ENCODE measurements around the gene PCP4L1.

The PCP4L1 gene

DNA sequence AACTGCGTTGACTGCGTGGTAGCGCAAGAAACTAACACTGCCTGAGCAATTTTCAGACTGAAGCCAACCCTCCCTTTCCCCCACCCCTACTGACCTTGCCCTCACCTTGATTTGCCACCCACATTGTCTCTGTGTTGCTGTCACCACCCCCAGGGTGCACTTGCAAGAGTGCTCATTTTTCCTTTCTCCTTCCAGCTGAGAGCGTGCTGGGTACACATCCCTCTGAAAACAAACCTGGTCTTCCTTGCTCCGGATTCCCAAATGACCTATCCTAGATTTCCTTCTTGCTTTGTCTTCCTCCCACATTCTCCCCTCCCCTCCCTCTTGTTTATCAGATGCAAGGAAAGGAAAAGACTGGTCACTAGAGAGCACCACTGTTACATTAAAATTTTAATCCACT is 27.0 kb downstream of the PCP4L1 start:
- TF ChIP-seq GATA2 (IDR thresholded peaks at IDR 0.05; ENCODE audit: low read depth, low read length): no peak
- no peak for TF ChIP-seq GATA3 (IDR thresholded peaks at IDR 0.05; ENCODE audit: low read depth, low read length)

DNA sequence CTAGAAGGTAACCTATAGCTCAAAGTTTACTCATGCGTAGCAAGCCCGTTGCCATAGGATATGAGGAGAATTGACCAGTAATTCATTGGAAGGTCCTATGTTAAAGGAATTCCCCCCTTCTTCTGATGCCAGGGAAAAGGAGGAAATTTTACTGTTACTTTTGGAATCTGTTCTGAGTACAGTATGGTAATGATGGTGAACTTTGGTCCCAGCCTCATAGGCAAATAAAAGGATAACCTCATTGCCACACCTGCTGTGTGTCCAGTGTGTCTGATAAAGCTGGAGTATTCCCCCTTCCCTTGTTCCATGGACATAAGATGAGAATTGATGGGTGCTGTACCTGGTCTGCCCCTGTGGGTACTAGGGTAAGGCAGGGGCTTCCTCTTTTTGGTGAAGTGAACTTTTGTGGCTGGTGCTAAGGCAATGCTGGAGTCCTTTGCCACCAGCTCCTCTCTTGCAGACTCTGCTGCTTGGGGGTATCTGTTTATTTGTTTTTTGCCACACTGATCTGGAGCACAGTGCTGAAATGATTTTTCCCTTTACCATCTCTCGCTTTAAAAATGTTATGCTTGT is 29.0 kb downstream of the PCP4L1 start:
- TF ChIP-seq GATA2 (IDR thresholded peaks at IDR 0.05; ENCODE audit: low read depth, low read length) (no peak), GATA3 (IDR thresholded peaks at IDR 0.05; ENCODE audit: low read depth, low read length) (no peak)

DNA sequence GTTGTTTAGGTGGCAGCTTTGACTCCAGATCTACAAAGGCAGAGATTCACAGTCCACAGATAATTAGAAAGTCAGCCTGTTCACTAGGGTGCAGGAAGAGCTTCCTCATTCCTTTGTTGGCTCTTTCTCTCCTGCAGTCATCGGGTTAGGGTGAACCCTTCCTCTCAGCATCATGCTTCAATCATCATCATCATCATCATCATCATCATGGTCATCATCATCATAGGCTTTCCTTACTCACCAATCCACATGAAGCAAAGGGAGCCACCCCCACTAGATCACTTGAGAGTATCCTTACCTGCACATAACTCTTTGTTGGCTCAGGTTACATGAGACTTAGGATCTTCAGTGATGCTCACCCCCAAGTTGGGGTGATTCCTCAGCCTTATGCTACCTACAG is 32.2 kb downstream of the PCP4L1 start:
- no peak for TF ChIP-seq GATA2 (IDR thresholded peaks at IDR 0.05; ENCODE audit: low read depth, low read length)
- no peak for TF ChIP-seq GATA3 (IDR thresholded peaks at IDR 0.05; ENCODE audit: low read depth, low read length)

DNA sequence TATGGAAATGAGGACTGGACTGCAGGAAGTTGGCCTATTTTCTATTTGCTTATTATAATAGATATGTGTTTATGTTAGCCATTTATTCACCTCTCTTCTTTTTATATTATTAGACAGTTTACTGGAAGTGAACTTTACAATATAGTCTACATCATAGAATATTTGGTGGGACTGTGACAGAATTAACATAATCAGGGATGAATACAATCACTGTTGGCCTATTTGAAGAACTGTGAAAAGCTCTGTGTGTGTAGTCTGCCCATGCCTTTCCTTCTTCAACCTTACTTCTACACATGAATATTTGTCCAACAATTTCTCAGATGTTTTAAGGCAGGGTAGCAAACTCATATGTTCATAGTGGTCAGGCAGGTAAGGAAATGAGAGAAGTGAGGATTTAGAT is 38.9 kb downstream of the PCP4L1 start:
- TF ChIP-seq GATA3 (IDR thresholded peaks at IDR 0.05; ENCODE audit: low read depth, low read length): no peak

DNA sequence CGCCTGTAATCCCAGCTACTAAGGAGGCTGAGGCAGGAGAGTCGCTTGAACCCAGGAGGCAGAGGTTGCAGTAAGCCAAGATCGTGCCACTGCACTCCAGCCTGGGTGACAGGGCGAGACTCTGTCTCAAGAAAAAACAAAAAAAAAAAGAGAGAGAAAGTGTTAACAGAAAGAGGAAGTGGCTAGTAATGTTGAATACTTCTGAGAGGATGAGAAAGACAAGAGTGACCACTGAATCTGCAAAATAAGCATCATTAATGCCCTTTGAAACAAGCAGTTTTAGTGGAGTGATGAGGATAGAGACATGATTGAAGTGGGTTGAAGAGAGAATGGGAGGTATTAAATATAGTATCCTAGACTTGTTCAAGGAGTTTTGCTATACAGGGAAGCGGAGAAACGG is 39.6 kb downstream of the PCP4L1 start:
- TF ChIP-seq GATA3 (IDR thresholded peaks at IDR 0.05; ENCODE audit: low read depth, low read length) (no peak), GATA2 (IDR thresholded peaks at IDR 0.05; ENCODE audit: low read depth, low read length) (no peak)

DNA sequence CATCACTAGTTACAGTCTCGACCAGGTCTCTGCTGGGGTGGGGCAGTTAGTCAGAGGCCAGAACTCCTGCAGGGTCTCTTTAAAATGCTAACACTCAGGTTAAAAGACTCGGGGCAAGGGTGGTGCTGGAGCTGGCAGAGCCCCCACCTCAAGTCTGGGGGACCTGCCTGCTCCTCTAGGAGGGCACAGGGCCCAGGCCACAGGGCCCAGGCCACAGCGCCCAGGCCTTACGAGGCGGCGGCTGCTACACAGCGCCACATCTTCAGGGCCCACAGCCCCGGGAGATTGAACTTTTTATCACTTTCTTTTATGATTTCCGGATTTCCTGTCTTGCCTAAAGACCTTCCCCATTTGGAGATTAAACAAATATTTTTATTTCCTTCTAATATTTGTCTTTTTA is 40.8 kb downstream of the PCP4L1 start:
- TF ChIP-seq GATA3 (IDR thresholded peaks at IDR 0.05; ENCODE audit: low read depth, low read length) (no peak), GATA2 (IDR thresholded peaks at IDR 0.05; ENCODE audit: low read depth, low read length) (no peak)

DNA sequence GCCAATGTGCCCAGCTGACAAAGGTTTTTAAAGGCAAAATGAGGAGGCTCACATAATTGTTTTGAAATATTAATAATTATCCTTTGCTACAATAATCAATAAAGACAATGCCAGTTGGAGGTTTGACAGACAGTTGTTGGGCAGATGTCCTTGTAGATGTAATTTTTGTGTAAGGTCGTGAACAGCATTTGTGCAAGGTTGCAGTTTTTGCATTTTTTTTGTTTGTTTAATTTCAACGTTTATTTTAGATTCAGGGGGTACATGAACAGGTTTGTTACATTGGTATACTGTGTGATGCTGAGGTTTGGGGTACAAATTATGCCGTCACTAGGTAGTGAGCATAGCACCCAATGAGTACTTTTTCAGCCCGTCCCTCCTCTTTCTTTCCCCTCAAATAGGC is 41.9 kb downstream of the PCP4L1 start:
- TF ChIP-seq GATA3 (IDR thresholded peaks at IDR 0.05; ENCODE audit: low read depth, low read length) (no peak), GATA2 (IDR thresholded peaks at IDR 0.05; ENCODE audit: low read depth, low read length) (no peak)

DNA sequence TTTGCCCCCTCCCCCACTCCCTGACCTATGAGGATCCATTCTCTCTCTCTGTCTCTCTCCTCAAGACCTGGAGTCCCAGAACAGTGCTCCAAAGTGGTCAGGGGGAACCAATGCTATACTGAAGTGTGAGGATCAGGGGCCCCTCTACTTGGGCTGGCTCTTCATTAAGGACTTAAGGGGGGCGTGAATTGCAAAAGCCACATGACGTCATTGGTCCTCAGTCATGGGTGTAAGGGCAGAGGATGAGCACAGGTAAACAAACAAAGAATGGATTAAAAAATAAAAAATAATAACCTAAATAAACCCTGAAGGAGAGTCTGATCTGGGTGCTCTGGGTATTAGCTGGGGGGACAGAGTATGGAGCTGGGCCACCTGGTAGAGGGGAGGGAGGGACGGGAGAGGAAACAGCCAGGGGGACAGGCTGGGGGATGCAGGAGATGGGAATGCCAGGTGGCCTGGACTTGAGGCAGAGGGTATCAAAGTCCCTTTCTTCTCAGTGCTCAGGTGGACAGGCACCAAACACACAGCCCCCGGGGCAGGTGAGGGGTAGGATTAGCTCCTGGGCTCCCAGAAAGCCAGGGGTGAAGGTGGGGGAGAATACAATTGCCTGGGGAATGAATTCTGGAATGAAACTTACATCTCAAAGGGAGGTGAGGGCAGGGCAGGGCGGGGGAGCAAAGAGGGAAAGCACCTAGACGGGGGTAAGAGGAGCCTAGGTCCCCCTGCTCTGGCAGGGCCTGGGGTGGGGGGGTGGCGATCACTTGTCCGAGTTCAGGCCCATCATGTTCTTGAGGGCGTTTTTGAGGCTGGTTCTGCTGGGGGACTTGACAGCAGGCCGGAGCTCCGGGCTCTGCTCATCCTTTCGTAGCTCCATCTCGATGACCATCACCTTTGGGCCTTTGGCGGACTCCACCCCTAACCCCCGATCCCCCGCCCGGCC is 46.7 kb downstream of the PCP4L1 start:
- no peak for TF ChIP-seq GATA2 (IDR thresholded peaks at IDR 0.05; ENCODE audit: low read depth, low read length)
- TF ChIP-seq GATA3 (IDR thresholded peaks at IDR 0.05; ENCODE audit: low read depth, low read length): no peak

DNA sequence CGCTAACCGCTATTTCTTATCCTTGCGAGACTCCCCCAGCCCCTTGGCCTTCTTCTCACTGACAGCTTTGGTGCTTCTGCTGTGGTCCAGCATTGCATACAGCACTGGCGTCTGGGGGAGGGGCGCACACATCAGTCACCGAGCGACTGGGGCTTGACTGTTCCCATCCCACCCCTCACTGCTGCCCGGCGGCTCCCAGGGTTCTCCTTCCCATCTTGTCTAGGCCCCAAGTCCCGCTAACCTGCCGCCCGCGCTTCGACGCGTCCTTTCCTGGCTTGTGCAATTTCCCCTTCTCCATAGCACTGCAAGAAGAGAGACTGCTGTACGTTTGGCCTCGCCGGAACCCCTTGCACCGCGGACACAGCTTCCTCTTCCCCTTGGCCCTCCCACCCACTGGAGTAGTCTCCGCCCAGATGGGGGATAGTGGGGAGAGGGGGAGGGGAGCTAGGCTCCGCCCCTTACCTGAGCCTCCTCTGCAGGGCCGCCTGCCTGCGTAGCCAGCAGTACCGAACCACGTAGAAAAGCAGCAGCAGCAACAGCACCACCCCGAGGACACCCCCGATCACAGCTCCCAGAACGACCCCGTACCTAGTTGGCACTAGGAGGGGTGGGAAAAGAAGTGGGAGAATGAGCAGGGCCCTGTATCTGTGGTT is 47.4 kb downstream of the PCP4L1 start:
- no peak for TF ChIP-seq GATA3 (IDR thresholded peaks at IDR 0.05; ENCODE audit: low read depth, low read length)
- TF ChIP-seq GATA2 (IDR thresholded peaks at IDR 0.05; ENCODE audit: low read depth, low read length): no peak

DNA sequence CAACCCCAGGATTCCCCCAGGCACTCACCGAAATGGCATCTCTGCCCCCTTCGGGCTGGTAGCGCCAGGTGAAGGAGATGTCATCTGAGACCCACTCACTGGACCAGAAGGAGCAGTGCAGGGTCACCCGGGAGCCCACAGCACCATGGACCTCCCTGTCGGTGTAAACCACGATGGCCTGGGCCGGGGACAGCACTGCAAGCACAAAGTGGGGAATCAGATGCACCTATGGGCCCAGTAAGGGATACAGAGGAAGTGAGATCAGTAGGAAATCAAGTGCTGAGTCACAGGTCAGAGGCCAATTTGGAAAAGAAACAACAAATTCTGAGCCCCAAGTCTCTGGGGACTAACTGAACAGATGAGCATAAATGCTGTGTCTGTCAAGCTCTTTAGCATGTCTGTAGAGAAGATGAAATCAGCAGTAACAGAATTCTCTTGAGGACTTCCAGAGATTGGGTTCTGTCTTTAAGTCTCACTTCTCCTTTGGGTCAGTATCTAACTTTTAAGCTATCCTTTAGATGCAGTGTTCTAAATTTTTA is 48.8 kb downstream of the PCP4L1 start:
- TF ChIP-seq GATA3 (IDR thresholded peaks at IDR 0.05; ENCODE audit: low read depth, low read length) (no peak), GATA2 (IDR thresholded peaks at IDR 0.05; ENCODE audit: low read depth, low read length) (no peak)

DNA sequence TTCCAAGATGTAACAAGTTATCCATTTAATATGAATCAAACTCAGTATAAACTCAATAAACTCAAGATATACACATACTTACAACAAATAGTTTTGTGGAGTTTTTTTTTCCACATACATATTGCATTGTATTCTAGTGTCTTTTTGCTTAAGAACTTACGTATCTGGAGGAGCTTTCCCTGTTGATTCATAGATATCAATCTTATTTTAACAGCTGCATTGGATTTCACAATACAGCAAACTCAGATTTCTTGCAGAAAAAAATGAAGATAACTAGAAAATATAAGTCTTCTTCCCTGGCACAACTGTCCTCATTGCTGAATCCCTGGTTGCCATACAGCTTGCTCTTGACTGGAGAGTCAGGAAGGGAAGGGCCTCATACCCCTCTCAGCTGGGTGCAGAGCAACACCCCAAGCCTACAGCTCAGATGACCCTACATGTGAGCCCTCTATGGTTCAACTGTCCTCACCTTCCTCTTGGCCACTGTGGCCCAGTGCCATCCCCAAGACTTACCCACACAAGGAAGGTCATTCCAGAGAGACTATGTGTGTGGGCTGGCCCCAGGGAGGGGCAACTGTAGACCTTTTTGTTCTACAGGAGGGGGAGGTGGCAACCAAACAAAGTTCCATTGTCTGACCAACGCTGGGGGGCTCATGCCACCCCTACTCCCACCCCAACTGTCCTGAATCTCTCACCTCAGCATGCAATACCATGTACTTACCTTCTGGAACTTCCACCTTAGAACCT is 49.5 kb downstream of the PCP4L1 start:
- TF ChIP-seq GATA2 (IDR thresholded peaks at IDR 0.05; ENCODE audit: low read depth, low read length): no peak

DNA sequence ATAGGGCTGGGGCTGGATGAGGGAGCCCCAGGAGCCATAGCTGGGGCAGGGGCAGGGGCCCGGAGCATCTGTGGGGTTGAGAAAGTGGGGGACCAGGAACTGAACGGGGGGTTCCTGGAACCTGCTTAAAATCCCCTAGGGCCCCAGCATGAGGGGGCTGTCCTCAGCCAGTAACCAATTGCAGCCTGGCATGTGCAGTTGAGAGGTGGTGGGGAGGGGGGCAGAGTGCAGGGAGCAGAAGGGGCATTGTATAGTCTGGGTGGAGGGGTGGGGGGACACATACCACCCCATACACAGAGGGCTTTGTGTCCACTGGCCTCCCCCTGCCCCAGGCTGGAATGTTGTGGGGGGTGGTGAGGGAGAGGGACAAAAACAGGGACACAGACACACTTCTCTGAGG is 51.3 kb downstream of the PCP4L1 start, which contains the start of gene MPZ:
Gene MPZ (minus strand): TSS at position 101 of the 400 bp plus-strand sequence. CDS start 63 bp downstream, at position 38.
- TF ChIP-seq GATA2 (IDR thresholded peaks at IDR 0.05; ENCODE audit: low read depth, low read length) (no peak), GATA3 (IDR thresholded peaks at IDR 0.05; ENCODE audit: low read depth, low read length) (no peak)

DNA sequence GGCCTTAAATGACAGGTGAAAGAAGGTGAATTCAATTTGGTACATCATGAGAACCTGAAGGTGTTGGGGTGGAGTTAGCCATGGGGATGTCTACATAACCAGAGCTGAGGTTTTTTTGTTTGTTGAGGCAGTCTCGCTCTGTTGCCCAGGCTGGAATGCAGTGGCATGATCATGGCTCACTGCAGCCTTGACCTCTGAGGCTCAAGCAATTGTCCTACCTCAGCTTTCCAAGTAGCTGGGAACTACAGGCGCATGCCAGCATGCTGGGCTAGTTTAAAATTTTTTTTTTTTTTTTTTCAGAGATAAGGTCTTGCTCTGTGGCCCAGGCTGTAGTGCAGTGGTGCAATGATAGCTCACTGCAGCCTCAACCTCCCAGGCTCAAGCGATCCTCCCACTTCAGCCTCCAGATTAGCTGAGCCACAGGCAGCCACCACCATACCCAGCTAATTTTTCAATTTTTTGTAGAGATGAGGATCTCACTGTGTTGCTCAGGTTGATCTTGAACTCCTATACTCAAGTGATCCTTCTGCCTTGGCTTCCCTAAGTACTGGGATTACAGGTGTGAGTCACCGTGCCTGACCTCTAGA is 53.1 kb downstream of the PCP4L1 start:
- no peak for TF ChIP-seq GATA2 (IDR thresholded peaks at IDR 0.05; ENCODE audit: low read depth, low read length)
- no peak for TF ChIP-seq GATA3 (IDR thresholded peaks at IDR 0.05; ENCODE audit: low read depth, low read length)
